CD14-positive monocyte (primary cell): ENCODE data around the gene ALKBH3. TPM values are rescaled to one million over a fixed set of nuclear protein-coding genes. Genes with fewer than 3 reads are reported as not detected.

ENCODE experiments used
- DNase-seq, 3 donors: peaks; one replicate each; pipeline ENCODE4 v3.0.0-alpha.2; 2011 to 2022
- H2AFZ ChIP-seq: 2 replicates; pipeline ENCODE4 v1.6.0; 2012; ENCODE audit warnings: mild to moderate bottlenecking, low read depth, low read length, inconsistent platforms; ENCODE audit not compliant: insufficient read depth, poor library complexity, severe bottlenecking
- H3K27ac ChIP-seq, 2 donors: 1 replicate in 1 of 2; 2 replicates in 1 of 2; pipeline ENCODE4 v1.5.1; 2012 to 2013; ENCODE audit warnings: low read length in 2 of 2, control low read depth in 1 of 2, inconsistent platforms in 1 of 2, low read depth in 1 of 2, mild to moderate bottlenecking in 1 of 2
- H3K27me3 ChIP-seq, 2 donors: one replicate each; pipeline versions ENCODE4 v1.6.0 to v1.6.1; 2011 to 2013; ENCODE audit warnings: low read length in 2 of 2; ENCODE audit not compliant: control insufficient read depth in 2 of 2, insufficient read depth in 2 of 2
- H3K36me3 ChIP-seq, 2 donors: replicated peaks in 1 of 2; 1 replicate in 1 of 2; 2 replicates in 1 of 2; pipeline versions ENCODE4 v1.5.1 to v1.6.1; 2012 to 2013; ENCODE audit warnings: low read length in 2 of 2, control low read depth in 1 of 2, inconsistent platforms in 1 of 2, mild to moderate bottlenecking in 1 of 2; ENCODE audit not compliant: insufficient read depth in 2 of 2, control insufficient read depth in 1 of 2
- H3K4me1 ChIP-seq, 2 donors: 1 replicate in 1 of 2; 2 replicates in 1 of 2; pipeline versions ENCODE4 v1.5.1 to v1.6.1; 2012 to 2013; ENCODE audit warnings: low read length in 2 of 2, control low read depth in 1 of 2, inconsistent platforms in 1 of 2, mild to moderate bottlenecking in 1 of 2, moderate library complexity in 1 of 2; ENCODE audit not compliant: insufficient read depth in 2 of 2, control insufficient read depth in 1 of 2
- H3K4me2 ChIP-seq: replicated peaks from 2 replicates; pipeline ENCODE3; 2012; ENCODE audit warnings: low read length, moderate library complexity, mild to moderate bottlenecking; ENCODE audit not compliant: poor library complexity, severe bottlenecking; ENCODE audit errors: extremely low read depth
- H3K4me3 ChIP-seq, 3 experiments: fragments of 200-600 bp in 1 of 3; sonication (generic) in 1 of 3; replicated peaks in 1 of 3; 1 replicate in 2 of 3; 2 replicates in 1 of 3; pipeline ENCODE4 v1.5.1; 2011 to 2013; ENCODE audit warnings: low read length in 3 of 3, mild to moderate bottlenecking in 3 of 3, control low read depth in 2 of 3, low read depth in 2 of 3, inconsistent platforms in 1 of 3, moderate library complexity in 1 of 3
- H3K79me2 ChIP-seq: 2 replicates; pipeline ENCODE4 v1.6.0; 2012; ENCODE audit warnings: mild to moderate bottlenecking, control low read depth, inconsistent platforms, low read length, moderate library complexity; ENCODE audit not compliant: insufficient read depth
- H3K9ac ChIP-seq: 2 replicates; pipeline ENCODE4 v1.6.0; 2017; ENCODE audit warnings: low read length, mild to moderate bottlenecking; ENCODE audit not compliant: insufficient read depth, poor library complexity, severe bottlenecking
- H3K9me3 ChIP-seq, 2 donors: replicated peaks in 1 of 2; 1 replicate in 1 of 2; 2 replicates in 1 of 2; pipeline versions ENCODE4 v1.5.1 to v1.6.1; 2012 to 2013; ENCODE audit warnings: low read length in 2 of 2, control low read depth in 1 of 2; ENCODE audit not compliant: control insufficient read depth in 1 of 2, insufficient read depth in 1 of 2
- H4K20me1 ChIP-seq: 2 replicates; pipeline ENCODE4 v1.6.0; 2012; ENCODE audit warnings: mild to moderate bottlenecking, low read length, control low read depth, moderate library complexity; ENCODE audit not compliant: insufficient read depth
- H3K27ac Mint-ChIP-seq, 7 donors: one replicate each; pipeline ENCODE4 v1.8.0; 2020; ENCODE audit warnings: mild to moderate bottlenecking in 7 of 7, mixed read lengths in 7 of 7, moderate library complexity in 6 of 7, inconsistent platforms in 2 of 7
- H3K27me3 Mint-ChIP-seq, 3 donors: one replicate each; pipeline ENCODE4 v1.8.0; 2021 to 2022; ENCODE audit warnings: low read depth in 3 of 3, mild to moderate bottlenecking in 3 of 3, mixed read lengths in 3 of 3, moderate library complexity in 3 of 3, inconsistent platforms in 1 of 3
- H3K36me3 Mint-ChIP-seq, 2 donors: one replicate each; pipeline ENCODE4 v1.8.0; 2020; ENCODE audit warnings: mixed read lengths in 2 of 2, inconsistent platforms in 1 of 2, mild to moderate bottlenecking in 1 of 2
- H3K4me1 Mint-ChIP-seq: one replicate; pipeline ENCODE4 v1.8.0; 2020; ENCODE audit warnings: mild to moderate bottlenecking, mixed read lengths
- H3K4me3 Mint-ChIP-seq, 2 donors: one replicate each; pipeline ENCODE4 v1.8.0; 2020; ENCODE audit warnings: mild to moderate bottlenecking in 2 of 2, mixed read lengths in 2 of 2, moderate library complexity in 1 of 2
- H3K9me3 Mint-ChIP-seq, 7 donors: one replicate each; pipeline ENCODE4 v1.8.0; 2020 to 2022; ENCODE audit warnings: mixed read lengths in 7 of 7, mild to moderate bottlenecking in 6 of 7, moderate library complexity in 6 of 7, inconsistent platforms in 2 of 7
- CTCF ChIP-seq: fragments of 200-600 bp; IDR thresholded peaks from one replicate; pipeline ENCODE4 v1.8.0; 2022; ENCODE audit warnings: antibody characterized with exemption, mild to moderate bottlenecking
- WGBS: methylation state at CpG from one replicate; pipeline ENCODE4 v1.1.5; 2013; ENCODE audit warnings: missing lambda C conversion rate; ENCODE audit not compliant: insufficient coverage; 5-methylcytosine and 5-hydroxymethylcytosine counted together
- intact Hi-C, 2 donors: fragments of 100-400 bp; cut with micrococcal nuclease; formaldehyde crosslinking; loops; one replicate each; pipeline versions ENCODE4 v1.15.0 to v1.15.1; 2023
- polyA plus RNA-seq, 3 donors: library from polyadenylated mRNA; depleted of rRNA in 1 of 3; unstranded in 2 of 3; stranded (reverse) in 1 of 3; fragments of 300-500 nt in 2 of 3; fragments of >200 nt in 1 of 3; fragmentation: Illumina TruSeq in 2 of 3; gene quantifications; 1 replicate in 2 of 3; 2 replicates in 1 of 3; pipeline ENCODE4 v1.2.3, GENCODE V29; 2012 to 2021

The ALKBH3 gene
- polyA plus RNA-seq, 3 donors, result 22.1 to 25.8 (median 22.7) TPM

- Mint-ChIP-seq H3K27ac (no peak overlapping the region), H3K36me3 (no peaks in the 10 kb centered on the region), H3K27me3 (peaks cover 7 to 17% (median 17%) of the 10 kb centered on the region in 3 donors), H3K4me1 (no peaks in the 10 kb centered on the region), H3K4me3 (no peak overlapping the region), H3K9me3 (peaks cover 0 to 11% (median 5%) of the 10 kb centered on the region in 7 donors)
- H2AFZ ChIP-seq, result no peak overlapping the region
- H3K79me2 ChIP-seq, result no peaks in the 10 kb centered on the region
- no peak for DNase-seq
- no peak for TF ChIP-seq CTCF
- intact Hi-C loops, result no loop called here
- H3K4me1 ChIP-seq, result no peaks in the 10 kb centered on the region
- H3K9ac ChIP-seq, result no peak overlapping the region
- H3K4me2 ChIP-seq, result no peak overlapping the region
- 97% methylated on average over 3 of the region's 7 CpGs for WGBS
- H3K36me3 ChIP-seq, result no peaks in the 10 kb centered on the region
- no peak overlapping the region for H3K27ac ChIP-seq
- no peaks in the 10 kb centered on the region for H4K20me1 ChIP-seq
- no peak overlapping the region for H3K4me3 ChIP-seq
- H3K27me3 ChIP-seq, result peaks cover 0 to 4% of the 10 kb centered on the region in 2 donors
- H3K9me3 ChIP-seq, result peaks cover 0 to 2% of the 10 kb centered on the region in 2 donors
These were observed 73.6 kb downstream of the ALKBH3 start for GRCh38 chr11:43954241-43954640.

- Histone ChIP-seq H3K79me2 (no peaks in the 10 kb centered on the region), H3K27me3 (peaks cover 0 to 4% of the 10 kb centered on the region in 2 donors), H3K9me3 (peaks cover 0 to 1% of the 10 kb centered on the region in 2 donors), H4K20me1 (no peaks in the 10 kb centered on the region), H2AFZ (no peak overlapping the region), H3K36me3 (no peaks in the 10 kb centered on the region), H3K4me2 (no peak overlapping the region), H3K4me3 (no peak overlapping the region), H3K27ac (no peak overlapping the region), H3K9ac (no peak overlapping the region), H3K4me1 (no peaks in the 10 kb centered on the region)
- Mint-ChIP-seq H3K27me3 (peaks cover 7 to 17% (median 15%) of the 10 kb centered on the region in 3 donors), H3K4me1 (no peaks in the 10 kb centered on the region), H3K9me3 (peaks cover 0 to 8% (median 5%) of the 10 kb centered on the region in 7 donors), H3K27ac (no peak overlapping the region), H3K36me3 (no peaks in the 10 kb centered on the region), H3K4me3 (no peak overlapping the region)
- TF ChIP-seq CTCF, result no peak
- intact Hi-C loops, result no loop called here
- WGBS, result 100% methylated on average over 1 of the region's 5 CpGs
- DNase-seq, result no peak
These were observed 74.9 kb downstream of the ALKBH3 start for GRCh38 chr11:43955381-43956118.
